Measurements from ENCODE around the gene PLEKHH1. TPM values are rescaled to one million over a fixed set of nuclear protein-coding genes. Genes with fewer than 3 reads are reported as not detected.

The PLEKHH1 gene
- total RNA-seq, 2 donors from 2014 or later = 59.9 to 61.1 TPM

DNA sequence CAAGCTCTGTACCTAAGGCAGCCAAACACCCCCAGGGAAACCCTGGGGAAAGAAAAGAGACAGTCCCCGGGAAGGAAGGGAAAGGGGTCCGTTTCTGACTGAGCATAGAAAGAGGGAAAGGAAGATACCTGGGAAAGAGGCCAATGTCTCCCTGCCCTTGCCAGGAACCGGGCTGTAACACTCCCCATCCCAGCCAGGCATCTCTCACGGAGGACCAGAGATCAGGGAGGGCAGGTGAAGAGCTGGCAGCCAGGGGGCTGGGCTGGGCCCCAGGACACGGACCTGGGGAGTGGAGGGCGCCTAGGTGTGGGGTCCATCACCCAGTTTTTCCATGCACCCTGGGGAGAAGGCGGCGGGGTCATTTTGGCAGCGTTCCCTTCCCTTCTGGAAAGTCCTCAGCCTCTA is 18.9 kb upstream of the PLEKHH1 start:
- TF ChIP-seq, protein P1, sequence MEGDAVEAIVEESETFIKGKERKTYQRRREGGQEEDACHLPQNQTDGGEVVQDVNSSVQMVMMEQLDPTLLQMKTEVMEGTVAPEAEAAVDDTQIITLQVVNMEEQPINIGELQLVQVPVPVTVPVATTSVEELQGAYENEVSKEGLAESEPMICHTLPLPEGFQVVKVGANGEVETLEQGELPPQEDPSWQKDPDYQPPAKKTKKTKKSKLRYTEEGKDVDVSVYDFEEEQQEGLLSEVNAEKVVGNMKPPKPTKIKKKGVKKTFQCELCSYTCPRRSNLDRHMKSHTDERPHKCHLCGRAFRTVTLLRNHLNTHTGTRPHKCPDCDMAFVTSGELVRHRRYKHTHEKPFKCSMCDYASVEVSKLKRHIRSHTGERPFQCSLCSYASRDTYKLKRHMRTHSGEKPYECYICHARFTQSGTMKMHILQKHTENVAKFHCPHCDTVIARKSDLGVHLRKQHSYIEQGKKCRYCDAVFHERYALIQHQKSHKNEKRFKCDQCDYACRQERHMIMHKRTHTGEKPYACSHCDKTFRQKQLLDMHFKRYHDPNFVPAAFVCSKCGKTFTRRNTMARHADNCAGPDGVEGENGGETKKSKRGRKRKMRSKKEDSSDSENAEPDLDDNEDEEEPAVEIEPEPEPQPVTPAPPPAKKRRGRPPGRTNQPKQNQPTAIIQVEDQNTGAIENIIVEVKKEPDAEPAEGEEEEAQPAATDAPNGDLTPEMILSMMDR (conservative IDR thresholded peaks at IDR 0.05) = no peak
- Histone ChIP-seq H3K27me3 (ENCODE audit: control insufficient read depth, insufficient read depth, low read length, poor library complexity, severe bottlenecking) (peaks cover 79% of the 10 kb centered on the region), H3K36me3 (ENCODE audit: control insufficient read depth, insufficient read depth, low read length) (no peaks in the 10 kb centered on the region), H3K4me3 (ENCODE audit: low read length) (peak overlapping the region; percentile 58), H3K9ac (ENCODE audit: extremely low read depth, low read length, poor library complexity, severe bottlenecking) (no peak overlapping the region), H3K9me3 (ENCODE audit: control insufficient read depth, low read length) (no peaks in the 10 kb centered on the region), H3K27ac (ENCODE audit: low read depth, low read length) (no peak overlapping the region), H3K4me1 (ENCODE audit: control insufficient read depth, insufficient read depth, low read length) (peaks cover 3% of the 10 kb centered on the region)
- Mint-ChIP-seq H3K27me3 (ENCODE audit: insufficient read depth) (peaks cover 67% of the 10 kb centered on the region), H3K27ac (peak overlapping the region; percentile 30), H3K4me1 (peaks cover 2% of the 10 kb centered on the region), H3K9me3 (no peaks in the 10 kb centered on the region), H3K4me3 (peak overlapping the region; percentile 62), H3K36me3 (ENCODE audit: low read depth) (no peaks in the 10 kb centered on the region)
- no peak for DNase-seq
- WGBS, 2 experiments (ENCODE audit: insufficient coverage in 1 of 2, insufficient read length in 1 of 2) = 64 to 78% methylated on average over 7 to 9 of the region's 9 CpGs

DNA sequence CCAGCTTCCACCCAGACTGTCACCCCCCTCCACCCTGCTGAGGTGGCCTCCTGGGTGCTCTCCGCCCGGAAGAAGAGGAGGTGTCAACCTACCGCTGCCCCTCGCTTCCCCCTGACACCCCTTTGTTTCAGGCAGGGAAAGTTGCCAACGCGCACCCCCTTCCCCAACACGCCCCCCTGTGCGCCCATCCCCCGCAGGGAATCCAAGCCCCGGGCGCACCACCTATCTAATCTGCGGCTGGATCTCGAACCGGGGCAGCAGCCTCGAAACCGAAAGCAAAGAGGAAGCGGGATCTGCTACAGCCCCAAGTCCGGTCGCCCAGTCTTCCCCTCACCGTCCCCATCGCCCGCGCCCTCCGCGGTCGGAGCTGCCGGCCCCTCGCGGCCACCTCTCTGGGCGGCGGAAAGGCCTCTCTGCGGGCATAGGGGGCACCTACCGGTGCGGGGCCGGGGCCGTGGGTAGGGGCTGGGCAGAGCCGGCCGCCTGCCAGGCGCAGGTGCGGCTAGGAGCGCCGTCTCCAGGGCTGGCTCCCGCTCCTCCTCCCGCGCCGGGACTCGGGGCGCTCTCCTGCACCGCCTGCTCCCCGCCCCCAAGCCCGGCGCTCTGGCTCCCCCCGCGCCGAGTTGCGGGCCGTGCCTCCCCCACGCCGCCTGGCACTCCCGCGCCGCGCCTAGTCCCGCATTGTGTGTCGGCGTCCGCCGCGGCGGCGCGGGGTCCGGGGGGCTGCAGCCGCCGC is 18.3 kb upstream of the PLEKHH1 start:
- 1 to 5% methylated on average over 35 to 75 of the region's 75 CpGs for WGBS, 2 experiments (ENCODE audit: insufficient coverage in 1 of 2, insufficient read length in 1 of 2)
- H3K27ac Mint-ChIP-seq = no peak overlapping the region

DNA sequence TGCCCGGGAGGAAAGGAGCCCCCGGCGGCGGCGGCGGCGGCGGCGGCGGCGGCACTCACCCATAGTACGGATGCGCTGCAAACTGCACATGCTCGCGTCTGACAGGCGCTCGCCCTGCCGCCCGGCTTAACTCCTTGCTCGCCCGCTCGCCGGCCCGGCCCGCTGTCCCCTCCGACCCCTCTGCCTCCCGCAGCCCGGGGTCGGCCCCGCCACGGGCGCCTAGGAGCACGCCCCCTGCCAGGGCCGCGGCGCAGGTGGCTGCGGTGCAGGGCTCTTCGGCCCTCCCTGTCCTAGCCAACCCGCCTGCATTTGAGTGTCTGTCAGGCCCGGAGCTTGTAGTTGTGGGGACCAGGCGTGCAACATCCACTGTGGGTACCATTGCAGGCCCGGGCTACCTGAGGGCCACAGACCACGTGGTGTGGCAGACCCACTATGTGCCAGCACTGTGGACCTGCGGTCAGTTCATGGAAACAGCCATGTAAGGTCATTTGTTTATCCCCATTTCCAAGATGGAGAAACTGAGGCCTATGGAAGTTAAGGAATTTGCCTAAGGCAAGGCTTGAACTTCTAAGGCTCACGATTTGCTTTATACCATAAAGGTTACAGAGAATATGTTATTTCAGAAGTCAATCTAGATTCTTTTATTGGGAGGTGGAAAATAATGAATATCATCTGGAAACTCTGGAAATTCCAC is 17.6 kb upstream of the PLEKHH1 start:
- Histone ChIP-seq H3K36me3 (ENCODE audit: control insufficient read depth, insufficient read depth, low read length) (no peaks in the 10 kb centered on the region), H3K9me3 (ENCODE audit: control insufficient read depth, low read length) (no peaks in the 10 kb centered on the region), H3K27me3 (ENCODE audit: control insufficient read depth, insufficient read depth, low read length, poor library complexity, severe bottlenecking) (peaks cover 87% of the 10 kb centered on the region), H3K4me3 (ENCODE audit: low read length) (no peak overlapping the region), H3K4me1 (ENCODE audit: control insufficient read depth, insufficient read depth, low read length) (peaks cover 3% of the 10 kb centered on the region), H3K27ac (ENCODE audit: low read depth, low read length) (no peak overlapping the region), H3K9ac (ENCODE audit: extremely low read depth, low read length, poor library complexity, severe bottlenecking) (no peak overlapping the region)
- Mint-ChIP-seq H3K27me3 (ENCODE audit: insufficient read depth) (peaks cover 77% of the 10 kb centered on the region), H3K36me3 (ENCODE audit: low read depth) (no peaks in the 10 kb centered on the region), H3K27ac (no peak overlapping the region), H3K9me3 (no peaks in the 10 kb centered on the region), H3K4me1 (peaks cover 2% of the 10 kb centered on the region), H3K4me3 (peak overlapping the region; percentile 62)
- TF ChIP-seq, protein P1 (conservative IDR thresholded peaks at IDR 0.05) = peak; percentile 29
- WGBS, 2 experiments (ENCODE audit: insufficient coverage in 1 of 2, insufficient read length in 1 of 2) = 10 to 68% methylated on average over 6 to 45 of the region's 45 CpGs
- peak; percentile 75 for DNase-seq

More for the DNA sequence above, 18.3 kb upstream of the PLEKHH1 start:
- Histone ChIP-seq H3K27me3 (ENCODE audit: control insufficient read depth, insufficient read depth, low read length, poor library complexity, severe bottlenecking) (peaks cover 85% of the 10 kb centered on the region), H3K4me1 (ENCODE audit: control insufficient read depth, insufficient read depth, low read length) (peaks cover 3% of the 10 kb centered on the region), H3K4me3 (ENCODE audit: low read length) (peak overlapping the region; percentile 58), H3K9me3 (ENCODE audit: control insufficient read depth, low read length) (no peaks in the 10 kb centered on the region), H3K9ac (ENCODE audit: extremely low read depth, low read length, poor library complexity, severe bottlenecking) (no peak overlapping the region), H3K27ac (ENCODE audit: low read depth, low read length) (no peak overlapping the region), H3K36me3 (ENCODE audit: control insufficient read depth, insufficient read depth, low read length) (no peaks in the 10 kb centered on the region)
- Mint-ChIP-seq H3K4me3 (peak overlapping the region; percentile 62), H3K27me3 (ENCODE audit: insufficient read depth) (peaks cover 72% of the 10 kb centered on the region), H3K36me3 (ENCODE audit: low read depth) (no peaks in the 10 kb centered on the region), H3K4me1 (peaks cover 2% of the 10 kb centered on the region), H3K9me3 (no peaks in the 10 kb centered on the region)
- TF ChIP-seq, protein P1 (conservative IDR thresholded peaks at IDR 0.05) = no peak
- DNase-seq = peak; percentile 77
